ENCODE results near the gene RAB37. TPM values are rescaled to one million over a fixed set of nuclear protein-coding genes. Genes with fewer than 3 reads are reported as not detected.

Gene RAB37
- total and polyA plus RNA-seq, 2 of the 13 experiments (the other 11 are each of a cell fraction or from before 2014, with no cell fraction given): 0.91 to 3.7 TPM

GRCh38 chr17:74722782-74723181, 14.3 kb upstream of the RAB37 start:
- no peak overlapping the region for H3K9ac ChIP-seq (ENCODE audit: insufficient read depth, low read depth, low read length)
- H3K9me3 ChIP-seq (ENCODE audit: low read length): no peaks in the 10 kb centered on the region
- in situ Hi-C loops (cut with HindIII; ENCODE audit: extremely low pct_ligation_motif_present, low pct_unique_long_range_greater_than_20kb): no loop called here
- H3K27me3 ChIP-seq (ENCODE audit: control insufficient read depth in 1 of 2, insufficient read depth in 2 of 2, low read length in 2 of 2): peaks cover 3 to 9% of the 10 kb centered on the region in 2 experiments; a peak in 2 of 5 replicates
- 42% methylated on average over 4 of the region's 4 CpGs for WGBS (ENCODE audit: low lambda C conversion rate)
- ChIA-PET CTCF (ENCODE audit: low intra/inter-chr PET ratio, low total read pairs) (no interaction called here), POLR2A (no interaction called here)
- no TSS peak for BruUV-seq (replicated peaks)
- H3K4me1 ChIP-seq (ENCODE audit: insufficient read depth, low read length): no peaks in the 10 kb centered on the region
- H3K79me2 ChIP-seq (ENCODE audit: insufficient read depth, low read length): no peaks in the 10 kb centered on the region
- ATAC-seq: no peak
- no peak overlapping the region for H2AFZ ChIP-seq (ENCODE audit: low read length)
- TF ChIP-seq ZBTB2 (CRISPR knock-in tag; IDR thresholded peaks at IDR 0.05; ENCODE audit: low read depth) (no peak), SNAPC2 (CRISPR knock-in tag; IDR thresholded peaks at IDR 0.05) (no peak), HBP1 (CRISPR knock-in tag; IDR thresholded peaks at IDR 0.05; ENCODE audit: low read depth) (no peak), ZNF546 (CRISPR knock-in tag; conservative IDR thresholded peaks at IDR 0.05) (no peak), HINFP (CRISPR knock-in tag; IDR thresholded peaks at IDR 0.05; ENCODE audit: low read depth) (no peak), RFX3 (CRISPR knock-in tag; IDR thresholded peaks at IDR 0.05) (no peak), ZNF101 (CRISPR knock-in tag; IDR thresholded peaks at IDR 0.05; ENCODE audit: borderline replicate concordance, low read depth) (no peak), GABPA (IDR thresholded peaks at IDR 0.05; ENCODE audit: low read depth, low read length) (no peak), GABPA (CRISPR knock-in tag; IDR thresholded peaks at IDR 0.05; ENCODE audit: low read depth) (no peak), ZNF10 (CRISPR knock-in tag; IDR thresholded peaks at IDR 0.05; ENCODE audit: borderline replicate concordance, low read depth) (no peak), MIER2 (CRISPR knock-in tag; IDR thresholded peaks at IDR 0.05) (no peak), ZNF747 (CRISPR knock-in tag; IDR thresholded peaks at IDR 0.05; ENCODE audit: borderline replicate concordance) (no peak), ZNF432 (CRISPR knock-in tag; IDR thresholded peaks at IDR 0.05; ENCODE audit: borderline replicate concordance) (no peak), DNMT3B (CRISPR knock-in tag; conservative IDR thresholded peaks at IDR 0.05) (no peak), CENPBD1 (CRISPR knock-in tag; IDR thresholded peaks at IDR 0.05; ENCODE audit: borderline replicate concordance, low read depth) (no peak), MTERF4 (CRISPR knock-in tag; IDR thresholded peaks at IDR 0.05) (no peak), DR1 (CRISPR knock-in tag; IDR thresholded peaks at IDR 0.05) (no peak), GTF3A (CRISPR knock-in tag; conservative IDR thresholded peaks at IDR 0.05) (no peak), PTBP1 (IDR thresholded peaks at IDR 0.05; ENCODE audit: low read depth, low read length, poor library complexity, severe bottlenecking) (no peak), KLF11 (CRISPR knock-in tag; IDR thresholded peaks at IDR 0.05) (no peak), ZNF180 (CRISPR knock-in tag; IDR thresholded peaks at IDR 0.05; ENCODE audit: borderline replicate concordance, low read depth) (no peak)
- DNase-seq (ENCODE audit: low spot score): no peak
- no peak for FAIRE-seq
- no peak overlapping the region for H3K4me2 ChIP-seq (ENCODE audit: low read depth, low read length)
- no peaks in the 10 kb centered on the region for H4K20me1 ChIP-seq (ENCODE audit: insufficient read depth, low read length)
- H3K4me3 ChIP-seq (replicated peaks in 1 of 3; ENCODE audit: insufficient read depth in 1 of 3, low read depth in 2 of 3, low read length in 3 of 3): no peak overlapping the region
- H3K27ac ChIP-seq (ENCODE audit: extremely low read length, insufficient read depth, low read length): no peak overlapping the region
- intact Hi-C loops (cut with micrococcal nuclease; ENCODE audit: unreplicated experiment): no loop called here
- no peaks in the 10 kb centered on the region for H3K36me3 ChIP-seq (replicated peaks in 1 of 2; ENCODE audit: control insufficient read depth in 1 of 2, insufficient read depth in 2 of 2, low read length in 2 of 2)

Data from HepG2 (cell line).